Retinal pigment epithelial cell (primary cell): Measurements from ENCODE around the gene PWWP2A.

Source experiments
- DNase-seq: peaks from one replicate; pipeline ENCODE4 v3.0.0-alpha.2; 2010; ENCODE audit warnings: low read depth
- H3K4me3 ChIP-seq: 2 replicates; pipeline ENCODE4 v1.5.1; 2011; ENCODE audit warnings: mild to moderate bottlenecking, low read length, control low read depth, moderate library complexity
- CTCF ChIP-seq: conservative IDR thresholded peaks from 2 replicates; pipeline ENCODE4 v1.5.1; 2011; ENCODE audit warnings: low read depth, low read length, control low read depth, inconsistent platforms

PWWP2A gene

GRCh38 chr5:160097991-160098390 lies 21.3 kb downstream of the PWWP2A start:
- no peak overlapping the region for H3K4me3 ChIP-seq
- no peak for TF ChIP-seq CTCF
- DNase-seq, result no peak

- H3K4me3 ChIP-seq, result no peak overlapping the region
- no peak for TF ChIP-seq CTCF
- no peak for DNase-seq
These were observed 23.1 kb downstream of the PWWP2A start for GRCh38 chr5:160096178-160096577.

GRCh38 chr5:160092960-160093707 lies 26.1 kb downstream of the PWWP2A start:
- H3K4me3 ChIP-seq, result no peak overlapping the region
- DNase-seq, result no peak
- TF ChIP-seq CTCF, result no peak

- H3K4me3 ChIP-seq, result no peak overlapping the region
- no peak for TF ChIP-seq CTCF
These were observed 26.7 kb downstream of the PWWP2A start for GRCh38 chr5:160092514-160092913.

GRCh38 chr5:160090059-160090458 lies 29.2 kb downstream of the PWWP2A start:
- DNase-seq, result no peak
- no peak for TF ChIP-seq CTCF
- H3K4me3 ChIP-seq, result no peak overlapping the region

More at GRCh38 chr5:160092514-160092913, 26.7 kb downstream of the PWWP2A start:
- no peak for DNase-seq

GRCh38 chr5:160089531-160089930 lies 29.7 kb downstream of the PWWP2A start:
- no peak for DNase-seq
- TF ChIP-seq CTCF, result no peak
- H3K4me3 ChIP-seq, result no peak overlapping the region

GRCh38 chr5:160088805-160089204 lies 30.4 kb downstream of the PWWP2A start:
- no peak for TF ChIP-seq CTCF
- H3K4me3 ChIP-seq, result no peak overlapping the region
- DNase-seq, result no peak
